GM18909 (cell line): ENCODE results near the gene BRD8.
"Not testable (repeated sequence)": the region's sequence is repeated elsewhere in the genome, so short reads cannot be mapped to it uniquely, and the experiment has no call there.

Source experiments
- ATAC-seq: cut with Tn5 transposase; IDR thresholded peaks from one replicate; pipeline ENCODE4 v1.9.1; 2021; ENCODE audit warnings: mild to moderate bottlenecking; ENCODE audit not compliant: unreplicated experiment, poor library complexity

The BRD8 gene, protein sequence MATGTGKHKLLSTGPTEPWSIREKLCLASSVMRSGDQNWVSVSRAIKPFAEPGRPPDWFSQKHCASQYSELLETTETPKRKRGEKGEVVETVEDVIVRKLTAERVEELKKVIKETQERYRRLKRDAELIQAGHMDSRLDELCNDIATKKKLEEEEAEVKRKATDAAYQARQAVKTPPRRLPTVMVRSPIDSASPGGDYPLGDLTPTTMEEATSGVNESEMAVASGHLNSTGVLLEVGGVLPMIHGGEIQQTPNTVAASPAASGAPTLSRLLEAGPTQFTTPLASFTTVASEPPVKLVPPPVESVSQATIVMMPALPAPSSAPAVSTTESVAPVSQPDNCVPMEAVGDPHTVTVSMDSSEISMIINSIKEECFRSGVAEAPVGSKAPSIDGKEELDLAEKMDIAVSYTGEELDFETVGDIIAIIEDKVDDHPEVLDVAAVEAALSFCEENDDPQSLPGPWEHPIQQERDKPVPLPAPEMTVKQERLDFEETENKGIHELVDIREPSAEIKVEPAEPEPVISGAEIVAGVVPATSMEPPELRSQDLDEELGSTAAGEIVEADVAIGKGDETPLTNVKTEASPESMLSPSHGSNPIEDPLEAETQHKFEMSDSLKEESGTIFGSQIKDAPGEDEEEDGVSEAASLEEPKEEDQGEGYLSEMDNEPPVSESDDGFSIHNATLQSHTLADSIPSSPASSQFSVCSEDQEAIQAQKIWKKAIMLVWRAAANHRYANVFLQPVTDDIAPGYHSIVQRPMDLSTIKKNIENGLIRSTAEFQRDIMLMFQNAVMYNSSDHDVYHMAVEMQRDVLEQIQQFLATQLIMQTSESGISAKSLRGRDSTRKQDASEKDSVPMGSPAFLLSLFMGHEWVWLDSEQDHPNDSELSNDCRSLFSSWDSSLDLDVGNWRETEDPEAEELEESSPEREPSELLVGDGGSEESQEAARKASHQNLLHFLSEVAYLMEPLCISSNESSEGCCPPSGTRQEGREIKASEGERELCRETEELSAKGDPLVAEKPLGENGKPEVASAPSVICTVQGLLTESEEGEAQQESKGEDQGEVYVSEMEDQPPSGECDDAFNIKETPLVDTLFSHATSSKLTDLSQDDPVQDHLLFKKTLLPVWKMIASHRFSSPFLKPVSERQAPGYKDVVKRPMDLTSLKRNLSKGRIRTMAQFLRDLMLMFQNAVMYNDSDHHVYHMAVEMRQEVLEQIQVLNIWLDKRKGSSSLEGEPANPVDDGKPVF

GRCh38 chr5:138178516-138179276 lies at the start of gene BRD8, which contains the start of gene KIF20A:
TSS of gene BRD8 (minus strand) at chr5:138178630. CDS start at chr5:138178614, 16 bp downstream.
TSS of gene KIF20A (plus strand) at chr5:138179112. CDS start at chr5:138179681, 569 bp downstream.
- ATAC-seq: peak; percentile 86

DNA sequence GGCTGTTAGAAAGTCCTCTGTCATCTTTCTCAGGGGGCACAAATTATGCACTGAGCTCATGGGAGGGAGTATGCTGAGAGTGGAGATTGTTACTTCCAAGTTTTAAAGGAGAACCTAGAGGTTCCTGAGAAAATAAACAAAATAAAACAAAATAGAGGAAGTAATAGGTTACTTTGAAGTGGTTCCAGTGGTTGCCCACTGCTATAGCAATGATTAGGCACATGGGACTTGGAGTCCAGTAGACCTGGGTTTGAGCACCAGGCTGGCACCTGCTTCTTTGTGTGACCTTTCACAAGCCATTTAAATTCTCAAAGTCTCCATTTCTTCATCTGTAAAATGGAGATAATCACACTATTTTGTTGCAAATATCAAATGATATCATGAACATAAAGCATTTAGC lies 48.5 kb upstream of the BRD8 start:
- ATAC-seq: no peak

DNA sequence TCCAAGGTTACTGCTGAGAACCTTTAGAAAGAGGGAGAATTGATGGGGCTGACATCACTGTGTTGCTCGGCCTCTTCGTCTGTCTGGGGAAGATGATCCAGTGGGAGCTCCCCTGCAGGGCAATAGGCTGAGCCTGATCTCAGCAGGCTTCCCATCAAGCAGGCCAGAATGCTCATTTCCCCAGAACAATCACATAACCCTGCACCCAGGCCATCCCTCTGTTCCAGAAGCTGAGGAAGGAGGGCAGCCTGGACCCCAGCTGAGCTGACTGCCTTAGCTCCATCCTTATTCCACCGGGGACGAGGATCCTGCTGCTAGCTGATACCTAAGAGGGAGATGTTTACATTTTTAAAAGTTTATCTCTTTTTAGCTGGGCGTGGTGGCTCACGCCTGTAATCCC lies 46.3 kb upstream of the BRD8 start:
- no peak for ATAC-seq

- no peak for ATAC-seq
Observed at GRCh38 chr5:138223532-138223931, 45.1 kb upstream of the BRD8 start.

- no peak for ATAC-seq
Observed at GRCh38 chr5:138216799-138217198, 38.4 kb upstream of the BRD8 start.

- peak; percentile 96 for ATAC-seq
Observed at GRCh38 chr5:138213161-138214029, 35.0 kb upstream of the BRD8 start, which contains the start of gene CDC23. TSS of gene CDC23 (minus strand) at chr5:138213323. CDS start at chr5:138213312, 11 bp downstream.

DNA sequence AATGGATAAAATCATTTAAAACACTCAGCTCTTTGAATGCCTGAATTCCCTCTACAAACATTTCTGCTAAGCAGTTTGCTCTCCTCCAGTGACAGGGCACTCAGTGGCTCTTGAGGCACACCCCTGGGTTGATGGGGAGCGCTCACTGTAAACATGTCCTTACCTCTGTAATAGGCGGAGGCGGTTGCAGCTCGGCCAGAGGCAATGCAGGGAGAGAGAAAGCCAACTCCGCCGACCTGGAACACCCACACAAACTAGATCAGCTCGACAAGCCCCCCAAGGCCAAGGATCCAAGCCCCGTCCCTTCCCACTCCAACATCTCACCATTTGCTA lies 34.4 kb upstream of the BRD8 start:
- peak; percentile 22 for ATAC-seq

DNA sequence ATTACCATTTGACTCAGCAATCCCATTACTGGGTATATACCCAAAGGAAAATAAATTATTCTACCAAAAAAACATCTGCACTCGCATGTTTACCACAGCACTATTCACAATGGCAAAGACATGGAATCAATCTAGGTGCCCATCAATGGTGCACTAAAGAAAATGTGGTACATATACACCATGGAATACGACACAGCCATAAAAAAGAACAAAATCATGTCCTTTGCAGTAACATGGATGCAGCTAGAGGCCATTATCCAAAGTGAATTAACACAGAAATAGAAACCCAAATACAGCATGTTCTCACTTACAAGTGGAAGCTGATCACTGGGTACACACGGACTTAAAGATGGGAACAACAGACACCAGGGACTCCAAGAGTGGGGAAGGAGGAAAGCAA lies 32.6 kb upstream of the BRD8 start:
- no peak for ATAC-seq

- not testable (repeated sequence) for ATAC-seq
Observed at GRCh38 chr5:138193859-138194258, 15.4 kb upstream of the BRD8 start.

GRCh38 chr5:138192826-138193225 lies 14.4 kb upstream of the BRD8 start:
- ATAC-seq: no peak

DNA sequence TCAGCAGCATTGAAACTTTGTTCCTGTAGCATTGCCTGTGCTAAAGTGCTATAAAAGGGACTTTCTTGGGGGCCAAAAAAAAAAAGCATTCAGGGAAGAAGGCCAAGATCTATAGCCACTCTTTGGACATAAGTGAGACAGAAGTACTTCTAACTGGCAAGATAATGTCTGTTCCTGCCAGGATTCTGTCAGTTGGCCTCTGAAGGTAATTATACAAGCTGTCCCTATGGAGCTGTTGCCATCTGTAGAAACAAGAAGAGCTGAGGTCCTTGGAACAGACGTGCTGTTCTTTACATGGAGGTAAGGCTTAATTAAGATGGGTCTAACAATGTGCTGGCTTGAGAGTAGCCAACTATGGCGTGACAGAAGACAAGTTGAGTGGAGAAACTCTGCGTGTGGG lies 10.2 kb upstream of the BRD8 start:
- ATAC-seq: no peak

DNA sequence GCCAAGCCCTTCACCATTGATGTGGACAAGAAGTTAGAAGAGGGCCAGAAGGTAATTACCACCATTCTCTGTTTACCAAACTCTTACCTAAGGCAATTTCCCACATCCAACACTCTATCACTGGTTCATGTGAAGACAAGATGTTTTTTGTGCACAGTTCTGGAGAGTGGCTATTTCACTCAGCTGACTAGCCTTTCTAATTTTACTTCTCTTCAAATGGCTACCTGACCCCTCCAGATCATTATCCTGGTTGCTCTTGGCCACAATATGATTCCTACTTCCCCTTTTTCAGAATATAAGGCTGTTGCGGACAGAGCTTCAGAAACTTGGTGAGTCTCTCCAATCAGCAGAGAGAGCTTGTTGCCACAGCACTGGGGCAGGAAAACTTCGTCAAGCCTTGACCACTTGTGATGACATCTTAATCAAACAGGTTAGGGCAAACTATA lies 7.6 kb upstream of the BRD8 start:
- no peak for ATAC-seq

DNA sequence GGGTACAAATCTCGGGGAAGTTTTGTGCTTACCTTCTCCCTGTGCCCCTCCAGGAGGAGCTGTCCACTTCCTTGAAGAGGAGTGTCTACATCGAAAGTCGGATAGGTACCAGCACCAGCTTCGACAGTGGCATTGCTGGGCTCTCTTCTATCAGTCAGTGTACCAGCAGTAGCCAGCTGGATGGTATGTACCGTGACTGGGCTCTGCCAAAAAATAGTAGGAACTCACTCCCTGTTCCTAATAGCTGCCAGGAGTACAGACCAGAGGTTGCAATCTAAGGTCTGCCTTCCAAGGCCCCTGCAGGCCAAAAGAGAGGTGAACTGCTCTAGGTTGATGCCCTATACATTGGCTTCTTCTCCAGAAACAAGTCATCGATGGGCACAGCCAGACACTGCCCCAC lies 4.4 kb upstream of the BRD8 start:
- no peak for ATAC-seq

DNA sequence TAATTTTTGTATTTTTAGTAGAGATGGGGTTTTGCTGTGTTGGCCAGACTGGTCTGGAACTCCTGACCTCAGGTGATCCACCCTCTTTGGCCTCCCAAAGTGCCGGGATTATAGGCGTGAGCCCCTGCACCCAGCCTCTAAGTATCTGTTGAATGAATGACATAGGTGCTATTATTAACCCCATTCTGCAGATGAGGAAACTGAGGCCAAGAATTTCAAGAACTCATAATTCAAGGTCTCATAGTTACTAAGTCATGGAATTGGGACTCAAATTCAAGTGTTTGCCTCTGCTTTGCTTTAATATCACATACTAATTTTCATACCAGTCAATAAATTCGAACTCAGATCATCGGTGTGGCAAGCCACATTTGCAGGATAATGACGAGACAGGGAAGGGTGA lies 2.4 kb upstream of the BRD8 start:
- ATAC-seq: no peak

DNA sequence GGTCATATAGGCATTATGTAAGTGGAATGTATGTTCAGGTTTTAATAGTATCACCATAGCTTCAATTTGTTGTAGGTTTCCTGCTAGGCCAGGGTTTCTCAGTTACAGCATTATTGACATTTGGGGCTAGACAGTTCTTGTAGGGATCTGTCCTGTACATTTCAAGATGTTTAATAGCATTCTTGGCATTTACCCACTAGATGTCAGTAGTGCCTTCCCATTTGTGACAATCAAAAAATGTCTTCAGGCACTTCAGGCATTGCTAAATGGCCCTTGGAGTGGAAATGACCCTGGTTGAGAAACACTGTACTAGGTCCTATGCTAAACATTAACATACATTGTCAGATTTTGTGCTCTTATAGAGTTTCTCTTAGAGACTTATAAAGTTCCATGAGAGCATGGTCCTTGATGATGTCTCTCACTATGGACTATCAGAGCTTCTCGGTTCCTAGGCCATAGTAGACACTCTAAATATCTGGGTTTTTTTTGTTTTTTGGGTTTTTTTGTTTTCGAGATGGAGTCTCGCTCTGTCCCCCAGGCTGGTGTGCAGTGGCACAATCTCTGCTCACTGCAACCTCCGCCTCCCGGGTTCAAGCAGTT lies 1.9 kb upstream of the BRD8 start:
- no peak for ATAC-seq

DNA sequence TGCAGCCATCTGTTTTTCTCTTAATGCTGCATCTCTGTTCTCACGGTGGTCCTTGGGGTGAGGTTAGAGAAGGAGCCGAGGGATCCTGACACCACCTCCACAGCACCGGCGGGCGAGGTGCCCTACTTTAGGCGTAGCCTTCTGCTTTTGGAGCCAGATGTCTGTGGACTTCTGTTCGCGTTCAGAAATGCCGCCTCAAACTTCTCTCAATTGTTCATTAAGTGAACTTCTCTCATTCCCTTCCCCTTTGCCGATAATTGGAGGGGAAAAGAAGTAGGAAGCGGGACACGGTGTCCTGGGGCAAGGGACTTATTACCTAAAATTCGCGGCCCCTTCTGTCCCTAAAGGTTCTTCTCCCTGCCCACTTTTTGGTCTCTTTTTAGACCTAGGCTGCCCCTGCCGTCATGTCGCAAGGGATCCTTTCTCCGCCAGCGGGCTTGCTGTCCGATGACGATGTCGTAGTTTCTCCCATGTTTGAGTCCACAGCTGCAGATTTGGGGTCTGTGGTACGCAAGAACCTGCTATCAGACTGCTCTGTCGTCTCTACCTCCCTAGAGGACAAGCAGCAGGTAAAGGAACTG lies 937 bp upstream of the BRD8 start:
- no peak for ATAC-seq

GRCh38 chr5:138177941-138178515 lies 402 bp downstream of the BRD8 start:
- ATAC-seq: no peak

DNA sequence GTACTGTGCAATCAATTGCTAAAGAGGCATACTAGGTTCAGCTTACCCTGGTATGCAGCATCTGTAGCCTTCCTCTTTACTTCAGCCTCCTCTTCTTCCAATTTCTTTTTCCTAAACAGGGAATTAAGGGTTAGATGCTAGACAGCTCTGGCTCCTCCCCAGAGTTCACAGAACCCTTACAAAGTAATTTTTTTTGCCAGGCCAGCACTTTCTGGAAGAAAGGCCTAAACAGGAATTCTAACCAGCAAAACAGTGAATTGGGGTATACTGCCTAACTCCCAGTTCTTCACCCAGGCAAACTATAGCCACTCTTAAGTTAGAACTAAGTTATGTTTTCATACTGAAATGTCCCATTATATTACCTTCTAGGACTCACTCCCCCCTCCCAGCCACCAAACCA lies 8.1 kb downstream of the BRD8 start:
- no peak for ATAC-seq
